GM23338 (cell line): ENCODE results near the gene KRTAP5-10.

Source experiments
- CREB1 ChIP-seq: fragments of 250-450 bp; sonication (Bioruptor Pico); IDR thresholded peaks from 2 replicates; pipeline ENCODE4 v1.5.0; 2020; ENCODE audit warnings: low read depth, mild to moderate bottlenecking, moderate library complexity
- EZH2 ChIP-seq: fragments of 200-600 bp; sonication (generic); IDR thresholded peaks from one replicate; pipeline ENCODE4 v1.8.0; 2017; ENCODE audit warnings: antibody characterized with exemption, mild to moderate bottlenecking, low read depth; ENCODE audit not compliant: unreplicated experiment
- EZH2phosphoT487 ChIP-seq: fragments of 200-600 bp; sonication (generic); IDR thresholded peaks from one replicate; pipeline ENCODE4 v1.8.1; 2018; ENCODE audit warnings: antibody characterized with exemption; ENCODE audit not compliant: unreplicated experiment
- JUNB ChIP-seq: IDR thresholded peaks from one replicate; pipeline ENCODE4 v1.6.1; 2016; ENCODE audit warnings: antibody characterized with exemption; ENCODE audit not compliant: unreplicated experiment
- POLR2AphosphoS5 ChIP-seq: IDR thresholded peaks from 2 replicates; pipeline ENCODE4 v1.6.1; 2016; ENCODE audit warnings: antibody characterized with exemption, low read depth
- STAT1 ChIP-seq: IDR thresholded peaks from one replicate; pipeline ENCODE4 v1.6.1; 2016; ENCODE audit warnings: antibody characterized with exemption; ENCODE audit not compliant: unreplicated experiment
- TF ChIP-seq, protein P1 (sequence below), 2 experiments: fragments of 200-600 bp in 1 of 2; sonication (generic) in 1 of 2; conservative IDR thresholded peaks; 2 replicates each; pipeline versions ENCODE4 v1.5.1 to v1.6.1; 2016 to 2017; ENCODE audit warnings: antibody characterized with exemption in 2 of 2, low read depth in 2 of 2, mild to moderate bottlenecking in 2 of 2, moderate library complexity in 1 of 2

DNA sequence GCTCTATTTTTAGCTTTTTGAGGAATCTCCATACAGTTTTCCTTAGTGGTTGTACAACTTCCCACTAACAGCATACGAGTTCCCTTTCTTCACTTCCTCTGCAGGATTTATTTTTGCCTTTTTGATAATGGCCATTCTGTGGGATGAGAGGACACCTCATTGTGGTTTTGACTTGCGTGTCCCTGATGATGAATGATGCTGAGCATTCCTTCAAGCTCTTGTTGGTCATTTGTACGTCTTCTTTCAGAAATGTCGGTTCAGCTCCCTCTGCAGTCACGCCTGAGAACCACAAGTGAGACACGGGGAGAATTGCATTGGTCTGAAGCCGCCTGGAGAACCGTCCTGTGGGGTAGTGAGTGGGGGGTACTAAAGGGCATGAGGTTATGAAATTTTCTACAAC, 2.0 kb upstream of the KRTAP5-10 start:
- TF ChIP-seq POLR2AphosphoS5 (no peak), CREB1 (CRISPR knock-in tag) (no peak), EZH2 (no peak), STAT1 (no peak), EZH2phosphoT487 (no peak), JUNB (no peak)
- TF ChIP-seq, protein P1, sequence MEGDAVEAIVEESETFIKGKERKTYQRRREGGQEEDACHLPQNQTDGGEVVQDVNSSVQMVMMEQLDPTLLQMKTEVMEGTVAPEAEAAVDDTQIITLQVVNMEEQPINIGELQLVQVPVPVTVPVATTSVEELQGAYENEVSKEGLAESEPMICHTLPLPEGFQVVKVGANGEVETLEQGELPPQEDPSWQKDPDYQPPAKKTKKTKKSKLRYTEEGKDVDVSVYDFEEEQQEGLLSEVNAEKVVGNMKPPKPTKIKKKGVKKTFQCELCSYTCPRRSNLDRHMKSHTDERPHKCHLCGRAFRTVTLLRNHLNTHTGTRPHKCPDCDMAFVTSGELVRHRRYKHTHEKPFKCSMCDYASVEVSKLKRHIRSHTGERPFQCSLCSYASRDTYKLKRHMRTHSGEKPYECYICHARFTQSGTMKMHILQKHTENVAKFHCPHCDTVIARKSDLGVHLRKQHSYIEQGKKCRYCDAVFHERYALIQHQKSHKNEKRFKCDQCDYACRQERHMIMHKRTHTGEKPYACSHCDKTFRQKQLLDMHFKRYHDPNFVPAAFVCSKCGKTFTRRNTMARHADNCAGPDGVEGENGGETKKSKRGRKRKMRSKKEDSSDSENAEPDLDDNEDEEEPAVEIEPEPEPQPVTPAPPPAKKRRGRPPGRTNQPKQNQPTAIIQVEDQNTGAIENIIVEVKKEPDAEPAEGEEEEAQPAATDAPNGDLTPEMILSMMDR (conservative IDR thresholded peaks at IDR 0.05; ENCODE audit: low read depth in 2 of 2) = peak; percentile 66 to 76
